Upper lobe of left lung (tissue), 6 donors: Measurements from ENCODE around the gene WNK2. TPM values are rescaled to one million over a fixed set of nuclear protein-coding genes. Genes with fewer than 3 reads are reported as not detected.

ENCODE experiments used
- ATAC-seq, 2 donors: fragments of 200-7000 bp; cut with Tn5 transposase; one replicate each; pipeline ENCODE4 v1.9.1; 2022; ENCODE audit warnings: mild to moderate bottlenecking in 2 of 2, moderate library complexity in 2 of 2; ENCODE audit not compliant: low FRiP score in 2 of 2
- DNase-seq, 2 donors: peaks; one replicate each; pipeline ENCODE4 v3.0.0-alpha.2; 2019 to 2020
- H3K27ac ChIP-seq, 4 donors: fragments of 200-600 bp; sonication (generic); one replicate each; pipeline ENCODE4 v1.5.1; 2016 to 2019
- H3K27me3 ChIP-seq, 4 donors: fragments of 200-600 bp; sonication (generic); one replicate each; pipeline ENCODE4 v1.5.1; 2017 to 2019
- H3K36me3 ChIP-seq, 4 donors: fragments of 200-600 bp; sonication (generic); one replicate each; pipeline ENCODE4 v1.5.1; 2016 to 2019
- H3K4me1 ChIP-seq, 4 donors: fragments of 200-600 bp; sonication (generic); one replicate each; pipeline ENCODE4 v1.5.1; 2018 to 2019
- H3K4me3 ChIP-seq, 4 donors: fragments of 200-600 bp; sonication (generic); one replicate each; pipeline ENCODE4 v1.5.1; 2017 to 2019; ENCODE audit warnings: mild to moderate bottlenecking in 2 of 4, moderate library complexity in 1 of 4
- H3K9me3 ChIP-seq, 4 donors: fragments of 200-600 bp; sonication (generic); one replicate each; pipeline ENCODE4 v1.5.1; 2018 to 2019
- CTCF ChIP-seq, 6 experiments: fragments of 450-650 bp in 4 of 6; fragments of 200-600 bp in 2 of 6; sonication (generic) in 2 of 6; IDR thresholded peaks; one replicate each; pipeline ENCODE4 v1.5.1; 2016 to 2019; ENCODE audit warnings: antibody characterized with exemption in 6 of 6
- EP300 ChIP-seq, 4 donors: sonication (generic); formaldehyde crosslinking; IDR thresholded peaks; one replicate each; pipeline ENCODE4 v1.5.1; 2017; ENCODE audit warnings: antibody characterized with exemption in 4 of 4, control low read depth in 2 of 4
- POLR2A ChIP-seq, 4 donors: fragments of 450-650 bp; IDR thresholded peaks; one replicate each; pipeline ENCODE4 v1.5.1; 2016 to 2017; ENCODE audit warnings: antibody characterized with exemption in 4 of 4, mild to moderate bottlenecking in 2 of 4
- POLR2AphosphoS5 ChIP-seq, 2 donors: sonication (generic); formaldehyde crosslinking; IDR thresholded peaks; one replicate each; pipeline ENCODE4 v1.5.1; 2017; ENCODE audit warnings: antibody characterized with exemption in 2 of 2
- WGBS, 2 donors: methylation state at CpG; one replicate each; pipeline ENCODE4 v1.1.5; 2017 to 2018; 5-methylcytosine and 5-hydroxymethylcytosine counted together
- total RNA-seq, 6 donors: library from RNA; depleted of rRNA in 4 of 6; stranded (reverse); fragments of >200 nt in 4 of 6; gene quantifications; one replicate each; pipeline versions ENCODE4 v1.1.0 to v1.2.1, GENCODE V29; 2016 to 2021
- donor health status: DM: no; HTN: no; CAD: no; lungs with moderate emphysema.
- donor health status: DM: no; HTN: yes; CAD: no; lungs with severe emphysema.

WNK2 gene
- total RNA-seq, 6 donors from 2014 or later: 1.1 to 11.5 (median 7.3) TPM

GRCh38 chr9:93180938-93181337 lies 3.0 kb upstream of the WNK2 start:
- Histone ChIP-seq H3K27me3 (peaks cover 0 to 31% (median 17%) of the 10 kb centered on the region in 4 donors), H3K27ac (no peak overlapping the region), H3K36me3 (no peaks in the 10 kb centered on the region), H3K9me3 (no peaks in the 10 kb centered on the region), H3K4me1 (peaks cover 9 to 21% (median 16%) of the 10 kb centered on the region in 4 donors), H3K4me3 (no peak overlapping the region)
- DNase-seq: no peak
- ATAC-seq: no peak
- WGBS, 2 donors: 80 to 100% methylated on average over 1 of the region's 1 CpG
- TF ChIP-seq POLR2AphosphoS5 (IDR thresholded peaks at IDR 0.05) (no peak), POLR2A (IDR thresholded peaks at IDR 0.05) (no peak), EP300 (IDR thresholded peaks at IDR 0.05) (no peak), CTCF (IDR thresholded peaks at IDR 0.05) (no peak)

- DNase-seq (no peak), ATAC-seq (no peak)
- Histone ChIP-seq H3K4me1 (peaks cover 9 to 21% (median 16%) of the 10 kb centered on the region in 4 donors), H3K36me3 (no peaks in the 10 kb centered on the region), H3K27ac (no peak overlapping the region), H3K27me3 (peaks cover 0 to 31% (median 17%) of the 10 kb centered on the region in 4 donors), H3K9me3 (no peaks in the 10 kb centered on the region), H3K4me3 (no peak overlapping the region)
- whole genome bisulfite sequencing, 2 donors: 80 to 92% methylated on average over 1 to 5 of the region's 5 CpGs
- TF ChIP-seq EP300 (IDR thresholded peaks at IDR 0.05): no peak
- TF ChIP-seq POLR2A (IDR thresholded peaks at IDR 0.05): no peak
- no peak for TF ChIP-seq CTCF (IDR thresholded peaks at IDR 0.05)
- TF ChIP-seq POLR2AphosphoS5 (IDR thresholded peaks at IDR 0.05): no peak
Observed at GRCh38 chr9:93181672-93182435, 2.1 kb upstream of the WNK2 start.

- Histone ChIP-seq H3K9me3 (no peaks in the 10 kb centered on the region), H3K4me3 (no peak overlapping the region), H3K27ac (no peak overlapping the region), H3K36me3 (no peaks in the 10 kb centered on the region), H3K27me3 (peaks cover 0 to 31% (median 17%) of the 10 kb centered on the region in 4 donors), H3K4me1 (peaks cover 9 to 21% (median 16%) of the 10 kb centered on the region in 4 donors)
- WGBS, 2 donors: 74 to 81% methylated on average over 6 of the region's 6 CpGs
- DNase-seq: no peak
- no peak for ATAC-seq
- TF ChIP-seq EP300 (IDR thresholded peaks at IDR 0.05) (no peak), POLR2AphosphoS5 (IDR thresholded peaks at IDR 0.05) (no peak), CTCF (IDR thresholded peaks at IDR 0.05) (no peak), POLR2A (IDR thresholded peaks at IDR 0.05) (no peak)
Observed at GRCh38 chr9:93182572-93182971, 1.4 kb upstream of the WNK2 start.

- TF ChIP-seq CTCF (IDR thresholded peaks at IDR 0.05): no peak
- DNase-seq: no peak
- Histone ChIP-seq H3K27me3 (peaks cover 0 to 31% (median 17%) of the 10 kb centered on the region in 4 donors), H3K27ac (no peak overlapping the region), H3K9me3 (no peaks in the 10 kb centered on the region), H3K4me3 (peak overlapping the region in 2 of 4 donors; percentile 44 to 56), H3K4me1 (peaks cover 9 to 21% (median 16%) of the 10 kb centered on the region in 4 donors), H3K36me3 (no peaks in the 10 kb centered on the region)
- WGBS, 2 donors: 89 to 94% methylated on average over 5 of the region's 5 CpGs
- ATAC-seq: no peak
Observed at GRCh38 chr9:93183131-93183662, 742 bp upstream of the WNK2 start.
